ENCODE data around the gene NSG1.

GRCh38 chr4:4413806-4414205 lies 26.9 kb downstream of the NSG1 start:
- no peak for TF ChIP-seq CTCF (IDR thresholded peaks at IDR 0.05; ENCODE audit: insufficient read depth, low read depth, low read length)
- TF ChIP-seq EZH2 (IDR thresholded peaks at IDR 0.05; ENCODE audit: insufficient read depth, low read length), result no peak

All from astrocyte (in vitro differentiated cells and primary cell).